ENCODE measurements around the gene WAS. TPM values are rescaled to one million over a fixed set of nuclear protein-coding genes. Genes with fewer than 3 reads are reported as not detected.
A peak's percentile ranks its signal among the peaks of the same experiment; 100 is the strongest.

WAS gene
- total RNA-seq = 1 to 10 TPM; 1.4 to 4.8 (median 3.3) TPM

DNA sequence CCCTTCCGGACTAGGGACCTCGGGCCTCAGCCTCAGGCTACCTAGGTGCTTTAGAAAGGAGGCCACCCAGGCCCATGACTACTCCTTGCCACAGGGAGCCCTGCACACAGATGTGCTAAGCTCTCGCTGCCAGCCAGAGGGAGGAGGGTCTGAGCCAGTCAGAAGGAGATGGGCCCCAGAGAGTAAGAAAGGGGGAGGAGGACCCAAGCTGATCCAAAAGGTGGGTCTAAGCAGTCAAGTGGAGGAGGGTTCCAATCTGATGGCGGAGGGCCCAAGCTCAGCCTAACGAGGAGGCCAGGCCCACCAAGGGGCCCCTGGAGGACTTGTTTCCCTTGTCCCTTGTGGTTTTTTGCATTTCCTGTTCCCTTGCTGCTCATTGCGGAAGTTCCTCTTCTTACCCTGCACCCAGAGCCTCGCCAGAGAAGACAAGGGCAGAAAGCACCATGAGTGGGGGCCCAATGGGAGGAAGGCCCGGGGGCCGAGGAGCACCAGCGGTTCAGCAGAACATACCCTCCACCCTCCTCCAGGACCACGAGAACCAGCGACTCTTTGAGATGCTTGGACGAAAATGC lies at the start of gene WAS:
WAS (plus strand) TSS at position 389 of the 572 bp plus-strand sequence; CDS start at position 444, 55 bp downstream.
- no peak within 1 kb of the TSS for H3K27ac ChIP-seq
- intact Hi-C loops (cut with DNase I) = no loop called here
- peaks cover 3% of the 10 kb centered on the region for H3K27me3 ChIP-seq
- H3K36me3 ChIP-seq = no peaks in the 10 kb centered on the region
- no peaks in the 10 kb centered on the region for H3K4me1 ChIP-seq
- WGBS, 2 donors = 73 to 80% methylated on average over 10 of the region's 13 CpGs
- H3K4me3 ChIP-seq (replicated peaks in 1 of 3) = no peak within 1 kb of the TSS
- H3K9me3 ChIP-seq = no peaks in the 10 kb centered on the region
- DNase-seq = no peak
- TF ChIP-seq POLR2A (IDR thresholded peaks at IDR 0.05) = no peak
- TF ChIP-seq, protein P1, sequence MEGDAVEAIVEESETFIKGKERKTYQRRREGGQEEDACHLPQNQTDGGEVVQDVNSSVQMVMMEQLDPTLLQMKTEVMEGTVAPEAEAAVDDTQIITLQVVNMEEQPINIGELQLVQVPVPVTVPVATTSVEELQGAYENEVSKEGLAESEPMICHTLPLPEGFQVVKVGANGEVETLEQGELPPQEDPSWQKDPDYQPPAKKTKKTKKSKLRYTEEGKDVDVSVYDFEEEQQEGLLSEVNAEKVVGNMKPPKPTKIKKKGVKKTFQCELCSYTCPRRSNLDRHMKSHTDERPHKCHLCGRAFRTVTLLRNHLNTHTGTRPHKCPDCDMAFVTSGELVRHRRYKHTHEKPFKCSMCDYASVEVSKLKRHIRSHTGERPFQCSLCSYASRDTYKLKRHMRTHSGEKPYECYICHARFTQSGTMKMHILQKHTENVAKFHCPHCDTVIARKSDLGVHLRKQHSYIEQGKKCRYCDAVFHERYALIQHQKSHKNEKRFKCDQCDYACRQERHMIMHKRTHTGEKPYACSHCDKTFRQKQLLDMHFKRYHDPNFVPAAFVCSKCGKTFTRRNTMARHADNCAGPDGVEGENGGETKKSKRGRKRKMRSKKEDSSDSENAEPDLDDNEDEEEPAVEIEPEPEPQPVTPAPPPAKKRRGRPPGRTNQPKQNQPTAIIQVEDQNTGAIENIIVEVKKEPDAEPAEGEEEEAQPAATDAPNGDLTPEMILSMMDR (IDR thresholded peaks at IDR 0.05) = no peak

DNA sequence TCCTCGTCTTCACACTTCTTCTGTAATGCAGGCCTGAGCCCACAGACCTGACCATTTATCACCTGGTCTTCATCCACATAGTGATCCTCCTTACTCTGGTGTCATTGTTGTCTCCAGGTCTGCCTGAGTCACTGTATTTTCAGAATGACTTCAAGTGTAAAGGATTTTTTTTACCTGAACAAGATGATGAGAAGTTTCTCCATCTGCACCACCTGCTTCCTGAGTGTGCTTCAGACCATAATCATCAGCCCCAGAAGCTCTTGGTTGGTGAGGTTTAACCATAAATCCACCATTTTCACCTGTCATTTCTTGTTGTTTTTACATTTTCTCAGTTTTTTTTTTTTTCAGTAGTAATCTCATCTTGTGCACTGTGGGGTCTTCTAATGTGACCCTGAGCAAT lies 47.3 kb upstream of the WAS start:
- intact Hi-C loops (cut with DNase I) = no loop called here

DNA sequence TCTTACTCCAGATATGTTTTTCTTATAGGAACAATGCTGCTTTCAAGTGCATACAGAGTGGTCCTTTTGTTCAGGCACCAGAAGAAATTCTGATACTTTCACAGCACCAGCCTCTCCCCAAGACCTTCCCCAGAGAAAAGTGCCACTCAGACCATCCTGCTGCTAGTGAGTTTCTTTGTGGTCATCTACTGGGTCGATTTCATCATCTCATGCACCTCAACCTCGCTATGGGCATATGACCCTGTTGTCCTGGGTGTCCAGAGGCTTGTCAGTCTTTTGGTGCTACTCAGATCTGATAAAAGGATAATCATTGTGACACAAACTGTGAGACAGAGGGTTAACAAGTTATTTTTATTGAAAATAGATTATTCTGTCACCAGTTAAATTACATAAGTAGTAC lies 46.8 kb upstream of the WAS start:
- Histone ChIP-seq H3K9me3 (no peaks in the 10 kb centered on the region), H3K27me3 (no peaks in the 10 kb centered on the region), H3K4me1 (no peaks in the 10 kb centered on the region), H3K36me3 (no peaks in the 10 kb centered on the region), H3K4me3 (replicated peaks in 1 of 3) (no peak overlapping the region), H3K27ac (no peak overlapping the region)
- DNase-seq = no peak
- 67 to 76% methylated on average over 2 of the region's 2 CpGs for WGBS, 2 donors
- TF ChIP-seq, protein P1 (IDR thresholded peaks at IDR 0.05) = no peak
- TF ChIP-seq POLR2A (IDR thresholded peaks at IDR 0.05) = no peak
- intact Hi-C loops (cut with DNase I) = no loop called here

More for the DNA sequence above, 47.3 kb upstream of the WAS start:
- no peak overlapping the region for H3K27ac ChIP-seq
- H3K36me3 ChIP-seq = no peaks in the 10 kb centered on the region
- H3K4me3 ChIP-seq (replicated peaks in 1 of 3) = no peak overlapping the region
- H3K4me1 ChIP-seq = no peaks in the 10 kb centered on the region
- TF ChIP-seq, protein P1 (IDR thresholded peaks at IDR 0.05) = no peak
- no peak for TF ChIP-seq POLR2A (IDR thresholded peaks at IDR 0.05)
- WGBS, 2 donors = 79 to 85% methylated on average over 1 of the region's 1 CpG
- H3K9me3 ChIP-seq = no peaks in the 10 kb centered on the region
- H3K27me3 ChIP-seq = no peaks in the 10 kb centered on the region
- no peak for DNase-seq

DNA sequence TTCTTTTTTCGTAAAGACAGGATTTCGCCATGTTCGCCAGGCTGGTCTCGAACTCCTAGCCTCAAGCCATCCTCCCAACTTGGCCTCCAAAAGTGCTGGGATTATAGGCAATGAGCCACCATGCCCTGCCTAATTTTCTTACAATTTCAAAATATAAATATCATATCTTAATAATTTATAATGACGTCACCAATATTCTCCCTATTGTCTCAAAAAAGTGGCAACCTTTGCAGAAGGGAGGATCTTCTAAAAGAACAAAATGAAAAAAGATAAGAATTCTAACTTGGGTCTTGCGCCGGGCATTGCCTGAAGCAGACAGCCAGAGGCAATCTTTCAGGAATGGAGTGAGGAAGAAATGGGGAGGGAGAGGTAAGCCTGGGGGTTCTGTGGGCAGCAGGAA lies 37.9 kb upstream of the WAS start:
- Histone ChIP-seq H3K4me3 (replicated peaks in 1 of 3) (no peak overlapping the region), H3K27me3 (no peaks in the 10 kb centered on the region), H3K4me1 (no peaks in the 10 kb centered on the region), H3K36me3 (no peaks in the 10 kb centered on the region), H3K9me3 (no peaks in the 10 kb centered on the region), H3K27ac (no peak overlapping the region)
- TF ChIP-seq, protein P1 (IDR thresholded peaks at IDR 0.05) = no peak
- TF ChIP-seq POLR2A (IDR thresholded peaks at IDR 0.05) = no peak
- intact Hi-C loops (cut with DNase I) = no loop called here
- no peak for DNase-seq
- WGBS, 2 donors = 87 to 96% methylated on average over 7 of the region's 7 CpGs

DNA sequence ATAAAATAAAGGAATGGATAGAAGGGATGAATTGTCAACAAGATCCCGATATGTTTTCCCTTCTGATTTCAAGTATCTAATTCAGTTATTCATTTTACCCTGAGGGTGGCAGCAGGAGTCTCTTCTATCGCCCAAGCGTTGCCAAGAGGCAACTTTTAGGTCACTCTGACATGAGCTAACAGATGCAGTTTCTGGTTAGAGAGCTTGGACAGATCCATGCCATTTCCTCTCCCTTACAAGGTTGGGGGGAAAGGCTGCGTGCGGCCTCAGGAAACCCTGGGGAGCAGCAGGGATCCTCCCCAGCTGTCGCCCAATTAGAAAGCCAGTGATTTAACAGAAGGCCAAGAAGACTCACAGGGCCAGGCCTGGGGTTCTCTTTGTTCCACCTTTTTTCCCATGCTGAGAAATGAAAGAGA lies 35.3 kb upstream of the WAS start:
- WGBS, 2 donors = 9 to 12% methylated on average over 6 of the region's 6 CpGs
- TF ChIP-seq, protein P1 (IDR thresholded peaks at IDR 0.05) = peak in 3 of 6 experiments; percentile 7 to 38 (median 24)
- no peak for TF ChIP-seq POLR2A (IDR thresholded peaks at IDR 0.05)
- Histone ChIP-seq H3K36me3 (no peaks in the 10 kb centered on the region), H3K4me3 (replicated peaks in 1 of 3) (no peak overlapping the region), H3K27me3 (no peaks in the 10 kb centered on the region), H3K4me1 (no peaks in the 10 kb centered on the region), H3K9me3 (no peaks in the 10 kb centered on the region), H3K27ac (no peak overlapping the region)
- DNase-seq = peak; percentile 24 to 34
- intact Hi-C loops (cut with DNase I) = no loop called here
